ENCODE data around the gene ENTREP1. TPM values are rescaled to one million over a fixed set of nuclear protein-coding genes. Genes with fewer than 3 reads are reported as not detected.

Gene ENTREP1
- total RNA-seq, 3 donors from 2014 or later, result 3.0 to 52.7 (median 30.5) TPM

- no peaks in the 10 kb centered on the region for H3K36me3 ChIP-seq
- H3K4me1 ChIP-seq, result no peaks in the 10 kb centered on the region
- TF ChIP-seq POLR2A (IDR thresholded peaks at IDR 0.05), result no peak
- TF ChIP-seq CTCF (IDR thresholded peaks at IDR 0.05), result no peak
- TF ChIP-seq POLR2AphosphoS5 (IDR thresholded peaks at IDR 0.05), result no peak
- no peaks in the 10 kb centered on the region for H3K9me3 ChIP-seq
- no peak overlapping the region for H3K27ac ChIP-seq
- H3K27me3 ChIP-seq, result no peaks in the 10 kb centered on the region
- H3K4me3 ChIP-seq, result no peak overlapping the region
- no peak for DNase-seq (ENCODE audit: low spot score in 2 of 2)
- intact Hi-C loops (cut with DNase I; ENCODE audit: low total_unique reads), result loop anchor here (5.0 kb wide), 1 partner anchor 475 kb away; no protein-coding TSS in a partner anchor
Measured at GRCh38 chr9:69427286-69427685, 102.3 kb downstream of the ENTREP1 start.

GRCh38 chr9:69428017-69428785 is 103.2 kb downstream of the ENTREP1 start:
- no peak for DNase-seq (ENCODE audit: low spot score in 2 of 2)
- H3K4me3 ChIP-seq, result no peak overlapping the region
- TF ChIP-seq CTCF (IDR thresholded peaks at IDR 0.05), result no peak
- TF ChIP-seq POLR2AphosphoS5 (IDR thresholded peaks at IDR 0.05), result no peak
- no peak for TF ChIP-seq POLR2A (IDR thresholded peaks at IDR 0.05)
- no peak overlapping the region for H3K27ac ChIP-seq
- no peaks in the 10 kb centered on the region for H3K4me1 ChIP-seq
- no peaks in the 10 kb centered on the region for H3K36me3 ChIP-seq
- H3K9me3 ChIP-seq, result no peaks in the 10 kb centered on the region
- no peaks in the 10 kb centered on the region for H3K27me3 ChIP-seq
- intact Hi-C loops (cut with DNase I; ENCODE audit: low total_unique reads), result loop anchor here (5.0 kb wide), 1 partner anchor 476 kb away; no protein-coding TSS in a partner anchor

GRCh38 chr9:69429281-69429680 is 104.3 kb downstream of the ENTREP1 start:
- intact Hi-C loops (cut with DNase I; ENCODE audit: low total_unique reads), result loop anchor here (5.0 kb wide), 1 partner anchor 477 kb away; no protein-coding TSS in a partner anchor

GRCh38 chr9:69430206-69430605 is 105.2 kb downstream of the ENTREP1 start:
- Histone ChIP-seq H3K27me3 (no peaks in the 10 kb centered on the region), H3K4me3 (no peak overlapping the region), H3K4me1 (no peaks in the 10 kb centered on the region), H3K9me3 (no peaks in the 10 kb centered on the region), H3K36me3 (no peaks in the 10 kb centered on the region), H3K27ac (no peak overlapping the region)
- intact Hi-C loops (cut with DNase I; ENCODE audit: low total_unique reads), result no loop called here
- TF ChIP-seq POLR2A (IDR thresholded peaks at IDR 0.05), result no peak
- TF ChIP-seq POLR2AphosphoS5 (IDR thresholded peaks at IDR 0.05), result no peak
- TF ChIP-seq CTCF (IDR thresholded peaks at IDR 0.05), result no peak
- no peak for DNase-seq (ENCODE audit: low spot score in 2 of 2)

More at GRCh38 chr9:69429281-69429680, 104.3 kb downstream of the ENTREP1 start:
- Histone ChIP-seq H3K4me3 (no peak overlapping the region), H3K9me3 (no peaks in the 10 kb centered on the region), H3K36me3 (no peaks in the 10 kb centered on the region), H3K27me3 (no peaks in the 10 kb centered on the region), H3K27ac (no peak overlapping the region), H3K4me1 (no peaks in the 10 kb centered on the region)
- TF ChIP-seq CTCF (IDR thresholded peaks at IDR 0.05) (no peak), POLR2A (IDR thresholded peaks at IDR 0.05) (no peak), POLR2AphosphoS5 (IDR thresholded peaks at IDR 0.05) (no peak)
- no peak for DNase-seq (ENCODE audit: low spot score in 2 of 2)

- H3K9me3 ChIP-seq, result no peaks in the 10 kb centered on the region
- no peaks in the 10 kb centered on the region for H3K36me3 ChIP-seq
- intact Hi-C loops (cut with DNase I; ENCODE audit: low total_unique reads), result no loop called here
- no peak for DNase-seq (ENCODE audit: low spot score in 2 of 2)
- H3K4me1 ChIP-seq, result no peaks in the 10 kb centered on the region
- no peak overlapping the region for H3K27ac ChIP-seq
- no peak overlapping the region for H3K4me3 ChIP-seq
- TF ChIP-seq POLR2A (IDR thresholded peaks at IDR 0.05) (no peak), CTCF (IDR thresholded peaks at IDR 0.05) (no peak), POLR2AphosphoS5 (IDR thresholded peaks at IDR 0.05) (no peak)
- no peaks in the 10 kb centered on the region for H3K27me3 ChIP-seq
Measured at GRCh38 chr9:69431203-69431602, 106.2 kb downstream of the ENTREP1 start.
